Liver (tissue), 9 donors: ENCODE measurements around the gene RNF34. TPM values are rescaled to one million over a fixed set of nuclear protein-coding genes. Genes with fewer than 3 reads are reported as not detected.

Experiments used
- DNase-seq: peaks from one replicate; pipeline ENCODE4 v3.0.0-alpha.2; 2017; ENCODE audit warnings: low spot score
- H3K27ac ChIP-seq, 2 donors: one replicate each; pipeline ENCODE4 v1.7.0; 2013; ENCODE audit warnings: inconsistent platforms in 2 of 2, low read length in 2 of 2, control low read depth in 1 of 2, low read depth in 1 of 2, mild to moderate bottlenecking in 1 of 2
- H3K27me3 ChIP-seq, 4 donors: one replicate each; pipeline versions ENCODE4 v1.6.1 to v1.7.0; 2013; ENCODE audit warnings: low read length in 3 of 4, inconsistent platforms in 1 of 4, mild to moderate bottlenecking in 1 of 4, moderate library complexity in 1 of 4; ENCODE audit not compliant: control insufficient read depth in 4 of 4, insufficient read depth in 4 of 4
- H3K36me3 ChIP-seq, 4 donors: one replicate each; pipeline versions ENCODE4 v1.6.1 to v1.7.0; 2013; ENCODE audit warnings: low read length in 3 of 4, mild to moderate bottlenecking in 3 of 4, low read depth in 1 of 4, moderate library complexity in 1 of 4; ENCODE audit not compliant: control insufficient read depth in 4 of 4, insufficient read depth in 3 of 4
- H3K4me1 ChIP-seq, 4 donors: one replicate each; pipeline versions ENCODE4 v1.6.1 to v1.7.0; 2013; ENCODE audit warnings: low read length in 3 of 4, mild to moderate bottlenecking in 3 of 4, moderate library complexity in 1 of 4; ENCODE audit not compliant: control insufficient read depth in 4 of 4, insufficient read depth in 4 of 4
- H3K4me3 ChIP-seq, 3 donors: one replicate each; pipeline versions ENCODE4 v1.6.1 to v1.7.0; 2013; ENCODE audit warnings: low read length in 3 of 3, control low read depth in 1 of 3, low read depth in 1 of 3, mild to moderate bottlenecking in 1 of 3
- H3K9ac ChIP-seq, 2 donors: one replicate each; pipeline ENCODE4 v1.7.0; 2013; ENCODE audit warnings: low read length in 2 of 2, mild to moderate bottlenecking in 2 of 2, moderate library complexity in 2 of 2, control low read depth in 1 of 2, low read depth in 1 of 2
- H3K9me3 ChIP-seq, 4 donors: one replicate each; pipeline versions ENCODE4 v1.6.1 to v1.7.0; 2013; ENCODE audit warnings: low read length in 3 of 4; ENCODE audit not compliant: control insufficient read depth in 4 of 4
- ATF3 ChIP-seq: IDR thresholded peaks from 2 replicates; pipeline ENCODE4 v1.6.1; 2016; ENCODE audit warnings: antibody characterized with exemption
- EGR1 ChIP-seq, 2 donors: IDR thresholded peaks; 2 replicates each; pipeline ENCODE4 v1.6.1; 2016 to 2018; ENCODE audit warnings: antibody characterized with exemption in 2 of 2, low read depth in 2 of 2
- FOXA1 ChIP-seq: IDR thresholded peaks from 2 replicates; pipeline ENCODE4 v1.6.1; 2016; ENCODE audit warnings: antibody characterized with exemption
- FOXA2 ChIP-seq: IDR thresholded peaks from 2 replicates; pipeline ENCODE4 v1.6.1; 2016; ENCODE audit warnings: antibody characterized with exemption
- GABPA ChIP-seq, 2 donors: IDR thresholded peaks in 1 of 2; conservative IDR thresholded peaks in 1 of 2; 2 replicates each; pipeline ENCODE4 v1.6.1; 2016; ENCODE audit warnings: antibody characterized with exemption in 2 of 2, mild to moderate bottlenecking in 1 of 2, moderate library complexity in 1 of 2
- HNF4A ChIP-seq, 2 donors: conservative IDR thresholded peaks; 2 replicates each; pipeline ENCODE4 v1.6.1; 2016; ENCODE audit warnings: antibody characterized with exemption in 2 of 2, mild to moderate bottlenecking in 2 of 2
- HNF4G ChIP-seq: IDR thresholded peaks from 2 replicates; pipeline ENCODE4 v1.6.1; 2016; ENCODE audit warnings: antibody characterized with exemption
- JUND ChIP-seq, 2 donors: IDR thresholded peaks; 2 replicates each; pipeline ENCODE4 v1.6.1; 2016; ENCODE audit warnings: antibody characterized with exemption in 2 of 2
- NR2F2 ChIP-seq: IDR thresholded peaks from 2 replicates; pipeline ENCODE4 v1.6.1; 2016; ENCODE audit warnings: antibody characterized with exemption
- RAD21 ChIP-seq, 2 donors: IDR thresholded peaks; 2 replicates each; pipeline ENCODE4 v1.6.1; 2016; ENCODE audit warnings: antibody characterized with exemption in 2 of 2, mild to moderate bottlenecking in 2 of 2
- RXRA ChIP-seq, 2 donors: IDR thresholded peaks; 2 replicates each; pipeline ENCODE4 v1.6.1; 2017 to 2018; ENCODE audit warnings: antibody characterized with exemption in 2 of 2, mild to moderate bottlenecking in 1 of 2
- SP1 ChIP-seq: IDR thresholded peaks from 2 replicates; pipeline ENCODE4 v1.6.1; 2018; ENCODE audit warnings: antibody characterized with exemption, mild to moderate bottlenecking
- TAF1 ChIP-seq: conservative IDR thresholded peaks from 2 replicates; pipeline ENCODE4 v1.6.1; 2016; ENCODE audit warnings: antibody characterized with exemption, mild to moderate bottlenecking
- YY1 ChIP-seq: IDR thresholded peaks from 2 replicates; pipeline ENCODE4 v1.6.1; 2016; ENCODE audit warnings: antibody characterized with exemption, mild to moderate bottlenecking
- ZBTB33 ChIP-seq: IDR thresholded peaks from 2 replicates; pipeline ENCODE4 v1.6.1; 2016; ENCODE audit warnings: antibody characterized with exemption
- WGBS: extraction: QIAGEN DNeasy Blood & Tissue Kit; methylation state at CpG from one replicate; pipeline ENCODE4 v1.1.7; 2013; 5-methylcytosine and 5-hydroxymethylcytosine counted together
- polyA plus RNA-seq, 2 donors: library from polyadenylated mRNA; stranded (reverse) in 1 of 2; unstranded in 1 of 2; fragments of 200-250 nt in 1 of 2; fragments of >200 nt in 1 of 2; fragmentation: Nextera tagmentation in 1 of 2; extraction: Ambion mirVana in 1 of 2; gene quantifications; one replicate each; pipeline versions ENCODE4 v1.2.1 to v1.2.3, GENCODE V29; 2013 to 2015
- total RNA-seq, 2 donors: library from RNA; depleted of rRNA; stranded (reverse); fragments of >200 nt; gene quantifications; one replicate each; pipeline ENCODE4 v1.2.3, GENCODE V29; 2014
- TF ChIP-seq, protein P1 (sequence below): fragments of 150-350 bp; IDR thresholded peaks from 2 replicates; pipeline ENCODE4 v1.5.1; 2017; ENCODE audit warnings: improper control_type of control experiment, low read depth, low read length; ENCODE audit not compliant: missing input control
- TF ChIP-seq, protein P2 (sequence below): IDR thresholded peaks from 2 replicates; pipeline ENCODE4 v1.6.1; 2016; ENCODE audit warnings: antibody characterized with exemption, mild to moderate bottlenecking
- TF ChIP-seq, protein P3 (sequence below): IDR thresholded peaks from 2 replicates; pipeline ENCODE4 v1.6.1; 2016; ENCODE audit warnings: antibody characterized with exemption
- donor health status: healthy.
- donor health status: healthy.
- donor health status: healthy.
- donor health status: healthy.
- donor health status: healthy.

RNF34 gene
- total and polyA plus RNA-seq, 4 donors, result 9.5 to 27.7 (median 17.9) TPM

DNA sequence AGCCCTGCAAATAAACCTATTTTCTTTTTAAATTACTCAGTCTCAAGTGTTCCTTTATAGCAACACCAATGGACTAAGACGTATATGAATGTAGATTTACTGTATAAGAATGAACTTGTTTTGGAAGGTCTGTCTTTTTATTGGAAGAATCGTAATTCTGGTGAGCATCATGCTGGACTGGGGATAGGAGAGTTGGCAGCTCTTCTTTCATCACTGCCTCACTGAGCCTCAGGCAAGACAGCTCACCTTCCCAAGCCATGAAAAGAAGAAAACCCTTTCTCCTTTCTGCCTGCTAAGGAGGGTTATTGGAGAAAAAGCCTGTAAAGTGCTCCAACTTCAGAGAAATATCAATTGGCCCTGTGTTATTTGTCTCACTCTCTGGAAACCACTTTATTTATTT lies 9.1 kb upstream of the RNF34 start:
- H3K27me3 ChIP-seq, result no peaks in the 10 kb centered on the region
- DNase-seq, result no peak
- H3K27ac ChIP-seq, result no peak overlapping the region
- H3K4me1 ChIP-seq, result peaks cover 0 to 5% (median 0%) of the 10 kb centered on the region in 4 donors
- H3K4me3 ChIP-seq, result no peak overlapping the region
- no peaks in the 10 kb centered on the region for H3K9me3 ChIP-seq
- WGBS, result 93% methylated on average over 2 of the region's 2 CpGs
- H3K36me3 ChIP-seq, result no peaks in the 10 kb centered on the region
- TF ChIP-seq, protein P1, sequence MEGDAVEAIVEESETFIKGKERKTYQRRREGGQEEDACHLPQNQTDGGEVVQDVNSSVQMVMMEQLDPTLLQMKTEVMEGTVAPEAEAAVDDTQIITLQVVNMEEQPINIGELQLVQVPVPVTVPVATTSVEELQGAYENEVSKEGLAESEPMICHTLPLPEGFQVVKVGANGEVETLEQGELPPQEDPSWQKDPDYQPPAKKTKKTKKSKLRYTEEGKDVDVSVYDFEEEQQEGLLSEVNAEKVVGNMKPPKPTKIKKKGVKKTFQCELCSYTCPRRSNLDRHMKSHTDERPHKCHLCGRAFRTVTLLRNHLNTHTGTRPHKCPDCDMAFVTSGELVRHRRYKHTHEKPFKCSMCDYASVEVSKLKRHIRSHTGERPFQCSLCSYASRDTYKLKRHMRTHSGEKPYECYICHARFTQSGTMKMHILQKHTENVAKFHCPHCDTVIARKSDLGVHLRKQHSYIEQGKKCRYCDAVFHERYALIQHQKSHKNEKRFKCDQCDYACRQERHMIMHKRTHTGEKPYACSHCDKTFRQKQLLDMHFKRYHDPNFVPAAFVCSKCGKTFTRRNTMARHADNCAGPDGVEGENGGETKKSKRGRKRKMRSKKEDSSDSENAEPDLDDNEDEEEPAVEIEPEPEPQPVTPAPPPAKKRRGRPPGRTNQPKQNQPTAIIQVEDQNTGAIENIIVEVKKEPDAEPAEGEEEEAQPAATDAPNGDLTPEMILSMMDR, result no peak
- TF ChIP-seq NR2F2, result no peak
- no peak for TF ChIP-seq EGR1 (IDR thresholded peaks at IDR 0.05; ENCODE audit: low read depth in 2 of 2)
- no peak for TF ChIP-seq RAD21 (IDR thresholded peaks at IDR 0.05)
- no peak for TF ChIP-seq TAF1
- TF ChIP-seq SP1, result no peak
- TF ChIP-seq HNF4G, result no peak
- TF ChIP-seq RXRA (IDR thresholded peaks at IDR 0.05), result no peak
- TF ChIP-seq, protein P2, sequence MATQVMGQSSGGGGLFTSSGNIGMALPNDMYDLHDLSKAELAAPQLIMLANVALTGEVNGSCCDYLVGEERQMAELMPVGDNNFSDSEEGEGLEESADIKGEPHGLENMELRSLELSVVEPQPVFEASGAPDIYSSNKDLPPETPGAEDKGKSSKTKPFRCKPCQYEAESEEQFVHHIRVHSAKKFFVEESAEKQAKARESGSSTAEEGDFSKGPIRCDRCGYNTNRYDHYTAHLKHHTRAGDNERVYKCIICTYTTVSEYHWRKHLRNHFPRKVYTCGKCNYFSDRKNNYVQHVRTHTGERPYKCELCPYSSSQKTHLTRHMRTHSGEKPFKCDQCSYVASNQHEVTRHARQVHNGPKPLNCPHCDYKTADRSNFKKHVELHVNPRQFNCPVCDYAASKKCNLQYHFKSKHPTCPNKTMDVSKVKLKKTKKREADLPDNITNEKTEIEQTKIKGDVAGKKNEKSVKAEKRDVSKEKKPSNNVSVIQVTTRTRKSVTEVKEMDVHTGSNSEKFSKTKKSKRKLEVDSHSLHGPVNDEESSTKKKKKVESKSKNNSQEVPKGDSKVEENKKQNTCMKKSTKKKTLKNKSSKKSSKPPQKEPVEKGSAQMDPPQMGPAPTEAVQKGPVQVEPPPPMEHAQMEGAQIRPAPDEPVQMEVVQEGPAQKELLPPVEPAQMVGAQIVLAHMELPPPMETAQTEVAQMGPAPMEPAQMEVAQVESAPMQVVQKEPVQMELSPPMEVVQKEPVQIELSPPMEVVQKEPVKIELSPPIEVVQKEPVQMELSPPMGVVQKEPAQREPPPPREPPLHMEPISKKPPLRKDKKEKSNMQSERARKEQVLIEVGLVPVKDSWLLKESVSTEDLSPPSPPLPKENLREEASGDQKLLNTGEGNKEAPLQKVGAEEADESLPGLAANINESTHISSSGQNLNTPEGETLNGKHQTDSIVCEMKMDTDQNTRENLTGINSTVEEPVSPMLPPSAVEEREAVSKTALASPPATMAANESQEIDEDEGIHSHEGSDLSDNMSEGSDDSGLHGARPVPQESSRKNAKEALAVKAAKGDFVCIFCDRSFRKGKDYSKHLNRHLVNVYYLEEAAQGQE, result no peak
- no peak for TF ChIP-seq JUND (IDR thresholded peaks at IDR 0.05)
- no peak for TF ChIP-seq HNF4A (conservative IDR thresholded peaks at IDR 0.05)
- TF ChIP-seq ZBTB33, result no peak
- TF ChIP-seq FOXA2, result no peak
- no peak for TF ChIP-seq FOXA1
- TF ChIP-seq YY1, result no peak
- TF ChIP-seq GABPA (IDR thresholded peaks at IDR 0.05 in 1 of 2, conservative IDR thresholded peaks at IDR 0.05 in 1 of 2), result no peak
- no peak for TF ChIP-seq ATF3
- TF ChIP-seq, protein P3, sequence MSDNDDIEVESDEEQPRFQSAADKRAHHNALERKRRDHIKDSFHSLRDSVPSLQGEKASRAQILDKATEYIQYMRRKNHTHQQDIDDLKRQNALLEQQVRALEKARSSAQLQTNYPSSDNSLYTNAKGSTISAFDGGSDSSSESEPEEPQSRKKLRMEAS, result no peak
- H3K9ac ChIP-seq, result no peak overlapping the region
